ENCODE results near the gene ALDH1L1.

- TF ChIP-seq SNAI1 (CRISPR knock-in tag; IDR thresholded peaks at IDR 0.05; ENCODE audit: borderline replicate concordance) (no peak), POLR2G (IDR thresholded peaks at IDR 0.05; ENCODE audit: low read depth, low read length) (no peak), CTCF (CRISPR knock-in tag; IDR thresholded peaks at IDR 0.05) (no peak), TCF7 (IDR thresholded peaks at IDR 0.05; ENCODE audit: low read depth) (no peak), EZH2 (conservative IDR thresholded peaks at IDR 0.05; ENCODE audit: low read depth, low read length) (no peak), PATZ1 (CRISPR knock-in tag; IDR thresholded peaks at IDR 0.05) (no peak), ZNF704 (CRISPR knock-in tag; IDR thresholded peaks at IDR 0.05; ENCODE audit: borderline replicate concordance) (no peak), MXD3 (CRISPR knock-in tag; IDR thresholded peaks at IDR 0.05) (no peak), HMGXB4 (CRISPR knock-in tag; IDR thresholded peaks at IDR 0.05; ENCODE audit: borderline replicate concordance in 1 of 2, low read depth in 1 of 2) (no peak), ZNF747 (CRISPR knock-in tag; IDR thresholded peaks at IDR 0.05; ENCODE audit: borderline replicate concordance) (no peak)
Measured at GRCh38 chr3:126102011-126102410, 78.4 kb downstream of the ALDH1L1 start.

Data from HepG2 (cell line).